Stimulated activated CD8-positive, alpha-beta memory T cell treated with anti-CD3 and anti-CD28 coated beads, Interleukin-2, amount 100 ng/mL, for 1 hour (primary cell): Measurements from ENCODE around the gene KCND3.
"Not testable (repeated sequence)": the region's sequence is repeated elsewhere in the genome, so short reads cannot be mapped to it uniquely, and the experiment has no call there.

ENCODE experiments used
- DNase-seq, 2 donors: peaks; one replicate each; pipeline ENCODE4 v3.0.0-alpha.2; 2020; ENCODE audit warnings: low read depth in 2 of 2

KCND3 gene

DNA sequence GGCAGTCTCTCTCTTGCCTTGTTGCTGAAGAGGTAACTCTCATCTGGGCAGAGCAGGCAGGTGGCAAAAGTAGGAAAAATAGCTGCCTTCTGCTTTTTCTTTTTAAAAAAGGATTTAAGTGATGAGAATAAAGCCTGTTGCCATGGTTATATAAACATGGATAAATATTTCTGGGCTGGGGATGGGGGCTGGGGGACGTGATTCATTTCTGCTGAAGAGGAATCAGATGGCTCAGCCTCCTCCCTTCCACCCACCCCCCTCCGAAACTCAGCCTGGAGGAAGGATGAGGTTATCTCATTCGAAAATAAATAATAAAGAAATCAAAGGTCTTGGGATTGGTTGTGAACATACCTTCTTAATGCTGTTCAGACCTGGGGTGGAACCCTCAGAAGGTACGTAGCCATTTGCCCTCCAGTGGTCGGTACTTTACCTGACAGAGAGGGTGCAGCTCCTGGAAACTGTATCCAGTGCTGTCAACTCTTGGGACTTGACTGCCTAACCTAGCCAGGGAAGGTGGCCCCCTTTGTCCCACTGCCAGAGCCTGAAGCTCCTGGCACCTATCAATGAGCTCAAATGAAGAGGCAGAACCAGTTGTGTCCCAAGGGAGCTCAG, 246.4 kb downstream of the KCND3 start:
- DNase-seq, result no peak

DNA sequence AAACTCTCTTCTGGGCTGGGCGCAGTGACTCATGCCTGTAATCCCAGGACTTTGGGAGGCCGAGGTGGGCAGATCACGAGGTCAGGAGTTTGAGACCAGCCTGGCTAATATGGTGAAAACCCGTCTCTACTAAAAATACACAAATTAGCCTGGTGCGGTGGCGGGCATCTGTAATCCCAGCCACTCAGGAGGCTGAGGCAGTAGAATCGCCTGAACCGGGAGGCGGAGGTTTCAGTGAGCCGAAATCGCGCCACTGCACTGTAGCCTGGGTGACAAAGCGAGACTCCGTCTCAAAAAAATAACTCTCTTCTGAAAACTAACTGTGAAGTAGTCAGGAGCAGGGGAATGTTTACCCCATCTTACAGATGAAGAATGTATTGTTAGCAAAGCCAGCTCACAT, 247.2 kb downstream of the KCND3 start:
- DNase-seq, result not testable (repeated sequence)

DNA sequence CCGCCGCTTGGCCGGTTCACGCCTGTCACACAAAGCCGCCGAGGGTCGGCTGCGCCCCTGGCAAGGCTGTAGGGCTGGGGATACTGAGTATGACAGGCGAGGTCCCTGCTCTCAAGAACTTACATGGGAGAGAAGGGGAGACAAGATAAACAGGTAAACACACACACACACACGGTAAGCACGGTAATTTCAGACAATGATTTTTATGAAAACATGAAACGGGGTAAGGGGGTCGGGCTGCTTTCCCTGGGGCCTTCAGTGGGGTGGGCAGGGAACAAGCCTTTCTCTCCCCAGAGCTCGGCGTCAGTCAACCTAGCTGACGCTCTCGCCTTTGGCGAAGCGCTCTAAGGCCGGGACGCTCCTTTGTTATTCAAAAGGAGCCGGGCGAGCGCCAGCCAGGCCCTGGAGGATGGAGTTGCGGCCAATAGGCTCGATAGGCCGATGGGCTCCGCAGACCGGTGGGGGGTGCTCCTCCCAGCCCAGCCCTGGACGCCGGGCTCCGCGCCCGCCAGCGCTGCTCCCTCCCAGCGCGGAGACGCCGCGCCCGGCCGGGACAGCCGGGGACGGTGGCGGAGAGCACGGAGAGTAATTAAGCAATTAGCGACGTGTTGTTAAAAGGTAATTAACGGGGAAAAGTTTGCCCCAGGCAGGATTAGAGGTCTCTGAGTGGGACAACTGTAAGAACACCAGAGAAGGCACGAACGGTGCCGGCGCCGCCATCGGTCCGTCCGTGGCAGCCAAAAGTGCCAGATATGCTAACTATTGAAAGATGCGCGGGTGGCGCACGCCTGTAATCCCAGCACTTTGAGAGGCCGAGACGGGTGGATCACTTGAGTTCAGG, 249.3 kb downstream of the KCND3 start:
- DNase-seq, result no peak

DNA sequence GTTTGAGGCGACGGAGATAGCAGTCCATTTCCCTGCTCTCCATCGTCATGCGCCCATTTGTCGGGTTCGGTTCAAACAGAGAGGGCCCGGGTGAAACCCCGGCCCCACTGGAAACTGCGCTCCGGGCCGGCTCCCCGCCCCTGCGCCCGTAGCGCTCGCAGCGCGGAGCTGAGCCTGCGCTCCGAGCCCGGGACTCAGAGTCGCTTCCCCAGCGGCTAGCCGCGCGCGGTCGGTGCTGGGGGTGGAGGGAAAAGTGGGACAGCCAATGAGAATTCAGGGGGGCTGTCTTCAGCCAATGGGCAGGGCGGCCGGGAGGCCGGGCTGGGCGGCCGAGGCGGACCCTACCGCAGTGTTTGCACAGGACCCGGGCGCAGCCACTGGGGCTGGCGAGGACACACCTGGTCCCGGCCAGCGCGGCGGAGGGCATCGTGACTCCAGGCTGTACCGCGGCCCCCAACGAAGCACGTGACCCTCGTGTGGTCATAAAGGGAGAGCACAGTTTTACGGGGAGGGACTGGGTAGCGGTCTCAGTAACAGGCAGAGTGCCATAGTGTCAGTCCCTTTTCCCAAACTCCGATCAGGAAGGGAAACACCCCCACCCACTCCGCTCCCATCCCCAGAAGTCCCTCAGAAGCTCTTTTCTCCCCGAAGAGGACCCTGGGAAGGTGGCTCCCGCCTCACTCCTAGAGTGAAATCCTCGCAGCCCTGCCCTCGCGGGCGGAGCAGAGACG, 250.1 kb downstream of the KCND3 start, which contains the start of gene INKA2:
Gene INKA2, minus strand, starts transcription at position 202 of the 731 bp plus-strand sequence. Its CDS starts 153 bp downstream, at position 49.
- peak in 1 of 2 donors; percentile 33 for DNase-seq

DNA sequence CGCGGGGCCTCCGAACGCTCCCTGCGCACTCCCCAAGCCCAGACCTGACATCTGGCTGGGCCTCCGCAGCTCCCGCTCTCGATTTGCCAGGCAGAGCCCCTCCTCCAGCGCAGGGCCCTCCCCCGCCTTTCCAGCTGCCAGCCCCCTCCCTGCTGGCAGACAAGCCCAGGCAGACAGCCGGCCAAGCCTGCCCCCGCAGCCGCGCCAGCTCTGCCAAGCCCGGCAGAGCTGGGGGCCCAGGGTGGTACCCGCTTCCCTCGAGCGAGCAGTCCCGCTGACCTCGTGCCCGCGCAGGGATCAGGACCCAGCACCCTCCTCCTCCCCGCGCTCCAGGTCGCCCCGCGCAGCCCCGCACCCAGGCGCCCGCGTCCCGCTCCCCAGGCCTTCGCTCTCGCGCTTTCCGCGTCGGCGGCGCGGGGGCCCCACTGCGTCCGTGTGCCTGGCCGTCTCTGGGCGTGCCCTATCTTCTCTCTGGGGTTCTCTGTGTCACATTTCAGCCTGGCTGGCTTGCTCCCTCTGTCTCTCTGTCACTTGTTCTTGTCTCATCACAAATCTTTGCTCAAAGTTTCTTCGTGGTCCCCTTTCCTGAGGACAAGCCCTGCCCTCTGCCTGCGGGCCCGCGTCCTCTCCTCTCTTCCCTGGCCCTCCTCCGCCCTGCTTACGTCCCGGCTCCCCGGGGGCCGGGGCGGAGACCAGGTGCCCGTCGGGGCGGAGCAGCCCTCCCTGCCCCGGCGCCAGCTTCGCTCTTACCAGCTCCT, 250.9 kb downstream of the KCND3 start:
- DNase-seq, result no peak

DNA sequence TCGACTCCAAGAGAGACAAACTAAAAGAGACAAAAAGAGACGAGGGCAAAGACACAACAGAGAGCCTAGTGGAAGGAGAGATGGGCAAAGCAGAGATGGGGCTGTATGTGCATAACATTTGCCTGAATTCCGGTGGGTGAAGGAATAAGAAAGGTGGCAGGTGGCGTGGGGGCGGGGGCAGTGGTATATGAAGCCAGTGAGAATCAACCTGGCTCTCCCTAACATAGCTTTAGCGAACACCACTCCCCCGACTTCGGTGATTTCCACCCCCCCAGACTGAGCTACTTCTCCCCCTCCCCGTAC, 251.4 kb downstream of the KCND3 start:
- no peak for DNase-seq

DNA sequence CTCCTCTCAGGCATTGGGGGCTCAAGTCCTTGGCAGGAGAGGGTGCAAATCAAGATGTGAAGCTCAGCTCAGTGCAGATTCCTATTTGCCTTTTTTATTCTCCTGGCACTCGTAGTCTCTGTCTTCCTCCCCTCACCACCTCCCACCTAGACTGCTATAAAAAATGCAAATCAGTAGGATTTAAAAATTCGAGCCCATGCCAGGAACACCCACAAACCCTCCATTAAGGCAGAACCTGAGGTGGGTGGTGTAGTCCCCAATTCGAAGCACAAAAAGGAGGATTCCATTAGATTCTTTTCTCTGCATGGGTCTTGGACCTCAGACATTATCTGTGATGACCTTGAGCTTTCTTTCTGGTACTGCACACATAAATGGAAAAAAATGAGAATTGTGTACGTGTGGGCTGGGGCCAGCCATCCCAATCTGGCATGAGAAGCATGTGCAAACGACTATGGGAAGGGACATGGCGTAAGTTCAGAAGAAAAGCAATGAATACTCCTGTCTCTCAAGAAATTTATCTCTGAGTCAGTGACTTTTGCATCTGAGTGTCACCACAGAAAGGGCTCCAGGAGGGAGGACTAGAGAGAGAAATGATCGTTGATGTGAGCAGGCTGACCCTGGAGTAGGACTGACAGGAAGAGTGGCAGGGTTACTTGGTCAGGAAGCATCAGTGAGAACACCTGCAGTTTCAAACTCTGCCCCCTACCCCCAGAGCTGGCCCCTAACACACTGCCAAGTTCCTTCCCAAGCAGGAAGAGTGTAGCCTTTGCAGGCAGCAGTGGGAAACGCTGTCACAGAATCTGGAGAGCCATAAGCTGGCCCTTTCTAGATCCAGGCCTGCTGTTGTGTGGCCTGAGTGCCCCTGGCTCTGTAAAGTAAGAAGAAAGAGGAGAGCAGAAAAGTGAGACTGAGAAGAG, 252.0 kb downstream of the KCND3 start:
- no peak for DNase-seq

DNA sequence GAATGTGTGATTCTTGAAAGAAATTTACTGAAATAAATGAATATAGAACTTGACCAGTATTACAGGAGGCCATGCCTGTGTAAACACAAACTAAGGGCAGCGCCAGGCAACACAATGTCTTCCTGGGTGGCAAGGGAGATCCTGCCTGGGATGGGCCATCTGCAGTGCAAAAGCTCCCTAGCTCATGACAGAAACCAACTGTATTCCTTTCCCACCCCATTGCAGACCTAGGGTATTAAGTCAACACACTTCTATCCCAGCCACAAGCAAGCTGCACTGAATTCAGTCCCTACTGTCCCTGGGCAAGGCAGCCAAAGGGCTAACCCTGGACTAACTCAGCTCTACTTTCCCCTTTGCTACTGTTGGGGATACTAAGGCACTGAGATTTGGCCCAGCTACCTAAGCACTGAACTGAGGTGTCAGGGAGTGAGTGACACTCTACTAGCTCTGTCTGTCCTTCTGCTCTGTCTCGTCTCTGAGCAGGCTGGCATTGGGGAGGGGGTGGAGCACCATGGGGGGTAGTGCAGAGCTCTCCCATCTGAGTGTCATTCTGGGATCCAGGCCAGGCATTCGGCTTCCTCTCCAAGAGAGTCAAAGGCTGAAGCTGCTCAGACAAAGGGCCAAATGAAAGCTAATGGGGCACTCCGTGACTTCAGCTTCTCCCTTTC, 252.8 kb downstream of the KCND3 start:
- DNase-seq, result no peak

DNA sequence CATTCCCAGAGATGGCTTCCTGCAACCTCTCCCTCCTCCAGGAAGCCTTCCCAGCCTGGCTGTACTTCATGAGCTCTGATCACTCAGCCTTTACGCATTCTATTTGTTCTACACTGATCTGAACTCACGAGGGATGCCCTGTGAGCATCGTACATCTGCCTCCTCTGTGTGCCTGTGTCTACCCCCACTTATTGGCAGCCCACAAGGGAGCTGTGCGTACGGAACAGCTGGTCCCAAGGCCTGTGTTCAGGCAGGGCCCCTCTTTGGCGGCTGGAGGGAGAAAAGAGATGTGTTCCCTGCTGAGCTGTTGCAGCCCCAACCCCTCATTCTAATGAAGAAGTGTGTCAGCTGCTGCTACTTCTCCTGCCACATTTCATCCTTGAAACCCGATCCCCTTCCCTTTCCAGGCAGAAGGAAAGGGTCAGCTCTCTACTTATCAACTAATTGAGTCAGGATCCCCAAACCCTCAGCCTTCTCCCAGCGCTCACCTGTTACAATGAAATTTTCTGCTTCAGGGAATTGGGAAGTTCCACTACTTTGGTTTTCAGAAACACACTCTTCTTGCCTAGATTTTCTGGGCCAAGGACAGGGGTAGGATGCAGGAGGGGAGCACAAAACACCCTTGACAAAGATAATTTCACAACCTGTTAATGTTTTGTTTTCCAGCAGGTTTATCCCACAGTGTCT, 253.5 kb downstream of the KCND3 start:
- no peak for DNase-seq

DNA sequence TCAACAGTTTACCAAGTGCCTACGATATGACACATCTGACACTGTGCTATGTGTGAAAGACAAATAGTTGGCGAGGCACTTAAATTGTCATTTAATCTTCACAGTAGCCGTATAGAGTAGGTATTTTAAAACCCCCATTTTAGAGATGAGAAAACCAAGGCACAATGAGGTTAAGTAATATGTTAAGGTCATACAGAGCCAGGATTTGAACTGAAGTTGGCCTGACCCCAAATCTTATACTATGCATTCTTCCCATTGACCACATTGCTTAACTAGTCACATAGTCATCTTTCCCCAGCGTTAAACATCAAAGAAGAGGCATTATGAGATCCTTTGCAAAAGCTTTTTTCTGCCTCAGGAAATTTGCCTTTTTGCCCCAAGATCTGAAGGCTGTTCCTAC, 254.1 kb downstream of the KCND3 start:
- no peak for DNase-seq

DNA sequence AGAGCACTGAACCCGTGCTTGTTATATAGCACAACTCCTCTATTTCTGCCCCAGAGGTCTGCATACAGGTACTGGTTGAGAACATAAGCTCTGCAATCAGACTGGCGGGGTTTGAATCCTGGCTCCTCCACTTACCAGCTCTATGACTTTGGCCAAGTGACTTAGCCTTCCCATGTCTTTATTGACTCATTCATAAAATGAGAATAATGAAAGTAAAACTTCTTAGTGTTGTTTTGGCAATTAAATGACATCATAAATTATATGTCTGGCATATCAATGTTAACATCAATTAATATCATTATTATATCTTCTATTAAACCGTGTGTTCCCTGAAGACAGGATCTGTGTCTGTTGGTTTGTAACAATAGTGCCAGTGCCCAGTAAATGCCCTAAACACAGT, 254.6 kb downstream of the KCND3 start:
- no peak for DNase-seq

DNA sequence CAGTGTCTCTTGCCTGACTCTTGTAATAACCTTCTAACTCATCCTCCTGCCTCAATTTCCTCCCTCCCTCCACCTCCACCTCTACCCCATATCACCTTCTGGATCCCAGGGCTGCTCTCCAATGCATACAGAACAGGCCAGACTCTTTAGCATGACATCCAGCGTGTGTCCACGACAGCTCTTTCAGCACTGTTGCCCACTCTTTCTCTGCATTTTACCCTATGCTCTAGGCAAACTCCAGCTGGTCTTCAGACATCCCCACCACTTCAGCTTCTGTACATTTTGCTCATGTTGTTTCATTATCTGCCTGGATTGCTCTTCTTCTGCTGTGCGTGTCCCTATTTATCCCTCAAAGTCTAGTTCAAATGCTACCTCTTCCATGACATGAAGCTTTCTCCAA, 255.0 kb downstream of the KCND3 start:
- no peak for DNase-seq

DNA sequence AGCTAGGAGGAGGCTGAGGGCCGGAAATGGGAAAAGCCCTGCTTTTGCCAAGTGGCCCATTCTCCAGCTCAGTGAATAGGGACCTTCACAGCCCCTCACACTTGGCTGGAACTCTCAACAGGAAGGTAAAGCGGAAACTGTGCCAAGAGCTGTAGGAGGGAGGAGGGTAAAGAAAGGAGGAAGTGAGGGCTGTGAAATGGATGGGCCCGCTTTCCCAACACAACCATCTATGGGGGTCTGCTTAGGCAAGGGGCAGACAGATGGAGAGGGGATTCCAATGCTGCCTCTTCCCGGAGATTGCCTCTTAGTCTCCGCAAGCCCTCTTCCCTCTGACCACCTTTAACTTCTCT, 255.5 kb downstream of the KCND3 start:
- DNase-seq, result no peak

DNA sequence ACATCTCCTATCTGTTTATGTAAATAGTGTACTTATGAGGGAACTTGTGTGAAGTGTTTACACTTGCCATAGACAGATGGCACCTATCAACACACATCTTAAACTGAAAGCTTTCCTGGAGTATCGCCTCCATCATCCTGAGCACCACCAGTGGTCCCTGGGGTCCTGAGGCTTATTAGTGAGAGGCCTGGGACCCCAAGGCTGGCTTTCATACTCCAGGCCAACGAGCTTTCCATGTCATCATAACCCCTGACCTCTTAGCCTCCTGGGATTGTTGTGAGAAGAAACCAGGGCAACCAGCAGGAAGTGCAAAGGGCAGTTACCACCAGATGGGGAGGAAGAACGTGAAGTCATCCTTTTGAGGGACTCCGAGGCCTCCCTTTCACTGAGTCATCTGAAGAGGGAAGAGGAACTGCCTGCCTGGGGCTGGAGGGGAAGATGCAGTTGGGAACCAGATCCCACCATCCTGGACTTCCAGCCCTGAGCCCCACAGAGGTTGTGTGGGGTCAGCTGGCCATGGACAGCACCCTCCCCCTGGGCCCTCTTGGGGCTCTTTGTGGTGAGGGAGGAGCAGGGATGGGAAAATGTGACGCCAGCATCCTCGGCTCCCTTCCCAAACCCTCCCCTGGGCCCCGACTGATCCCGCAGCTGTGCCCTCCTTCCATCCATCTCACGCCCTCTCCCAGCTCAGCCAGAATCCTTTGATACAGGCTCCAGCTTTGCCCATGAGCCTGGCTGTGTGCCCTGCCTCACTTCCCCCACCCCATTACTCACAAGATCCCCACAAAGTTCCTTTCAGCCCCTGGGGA, 256.1 kb downstream of the KCND3 start:
- DNase-seq, result no peak

DNA sequence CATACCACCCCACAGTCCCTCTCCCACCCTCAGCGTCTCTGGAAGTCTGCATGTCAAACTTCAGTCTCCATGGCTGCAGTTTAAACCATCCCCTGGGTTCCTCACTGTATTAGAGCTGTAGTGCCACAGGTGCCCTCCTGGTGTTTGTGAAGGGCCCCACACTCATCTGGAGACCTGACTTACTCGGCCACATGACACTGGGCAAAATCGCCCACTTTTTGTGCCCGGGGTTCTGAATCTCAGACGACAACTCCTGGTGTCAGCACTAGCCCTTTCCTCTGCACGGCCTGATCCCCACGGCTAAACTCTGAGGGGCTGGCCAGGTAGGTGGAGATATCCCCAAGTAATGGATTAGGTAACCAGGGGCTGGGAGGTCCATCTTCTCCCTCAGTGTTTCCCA, 256.8 kb downstream of the KCND3 start:
- DNase-seq, result no peak

DNA sequence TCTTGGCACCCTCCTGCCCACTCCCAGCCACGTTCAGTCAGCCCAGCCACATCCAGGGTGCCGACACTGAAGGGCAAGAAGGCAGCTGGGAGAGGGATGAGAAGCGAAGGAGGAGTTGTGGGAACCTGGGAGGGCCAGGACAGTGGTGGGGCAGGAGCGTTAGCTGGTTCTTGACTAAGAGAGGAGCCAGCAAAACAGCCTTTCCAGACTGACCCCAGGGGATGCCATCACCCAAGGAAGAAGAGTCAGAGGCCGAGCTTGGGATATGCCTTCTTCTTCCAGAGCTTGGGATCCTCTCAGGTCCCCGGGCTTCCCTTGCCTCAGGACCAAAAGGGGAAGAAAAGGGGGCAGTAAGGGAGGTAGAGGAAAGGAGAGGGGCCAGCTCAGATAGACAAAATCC, 257.5 kb downstream of the KCND3 start:
- no peak for DNase-seq

DNA sequence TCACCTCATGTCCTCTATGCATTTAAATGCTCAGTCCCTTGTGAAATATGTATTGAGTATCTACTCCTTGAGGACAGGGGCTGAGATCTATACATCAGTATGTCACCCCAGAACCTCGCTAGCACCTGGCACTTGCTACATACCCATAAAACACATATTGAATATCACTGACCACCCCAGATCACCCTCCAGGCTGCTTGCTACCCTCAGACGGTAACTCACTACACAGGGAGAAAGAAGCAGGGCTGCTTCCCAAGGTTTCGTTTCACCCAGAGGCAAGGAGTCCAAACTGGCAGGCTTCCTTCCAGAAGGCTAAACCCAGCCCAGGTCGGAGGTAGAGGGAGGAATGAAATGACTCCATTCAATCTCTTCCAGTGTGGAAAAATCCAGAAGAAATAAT, 258.8 kb downstream of the KCND3 start:
- no peak for DNase-seq

DNA sequence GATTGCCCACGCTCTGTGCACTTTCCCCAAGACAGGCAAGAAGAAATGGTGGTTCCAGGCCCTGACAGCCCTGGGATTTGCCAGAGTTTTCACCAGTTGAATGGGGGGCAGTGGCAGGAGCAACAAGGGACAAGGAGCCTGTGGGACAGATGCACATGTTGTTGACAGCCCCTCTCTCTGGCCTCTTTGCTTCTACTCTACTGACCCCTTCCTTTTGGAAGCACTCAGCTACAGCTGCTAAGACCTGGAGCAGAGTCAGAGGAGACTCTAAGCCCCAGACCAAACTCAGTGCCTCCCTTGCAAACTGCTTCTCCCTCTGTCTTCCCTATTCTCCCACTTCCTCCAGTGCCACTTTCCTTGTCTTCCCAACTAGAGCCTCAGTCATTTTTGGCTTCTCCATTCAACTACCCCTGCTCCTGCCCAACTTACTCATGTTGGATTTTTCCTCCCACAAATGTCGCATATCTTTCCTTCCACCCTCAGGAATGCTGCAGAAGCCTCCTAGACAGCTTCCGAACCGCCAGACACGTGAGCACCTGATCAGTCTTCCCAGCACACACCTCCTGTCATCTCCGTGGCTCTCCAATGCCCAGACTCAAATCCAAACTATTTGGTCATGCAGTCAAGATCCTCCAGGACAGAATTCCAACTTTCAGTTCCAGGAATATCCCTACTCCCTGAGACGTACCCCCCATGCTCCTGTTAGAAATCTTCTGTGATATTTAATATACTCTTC, 259.4 kb downstream of the KCND3 start:
- DNase-seq, result no peak
